GM23338 (cell line): ENCODE data around the gene ZFHX3.

Source experiments
- CREB1 ChIP-seq: fragments of 250-450 bp; sonication (Bioruptor Pico); IDR thresholded peaks from 2 replicates; pipeline ENCODE4 v1.5.0; 2020; ENCODE audit warnings: low read depth, mild to moderate bottlenecking, moderate library complexity
- EZH2 ChIP-seq: fragments of 200-600 bp; sonication (generic); IDR thresholded peaks from one replicate; pipeline ENCODE4 v1.8.0; 2017; ENCODE audit warnings: antibody characterized with exemption, mild to moderate bottlenecking, low read depth; ENCODE audit not compliant: unreplicated experiment
- EZH2phosphoT487 ChIP-seq: fragments of 200-600 bp; sonication (generic); IDR thresholded peaks from one replicate; pipeline ENCODE4 v1.8.1; 2018; ENCODE audit warnings: antibody characterized with exemption; ENCODE audit not compliant: unreplicated experiment
- JUNB ChIP-seq: IDR thresholded peaks from one replicate; pipeline ENCODE4 v1.6.1; 2016; ENCODE audit warnings: antibody characterized with exemption; ENCODE audit not compliant: unreplicated experiment
- NANOG ChIP-seq: IDR thresholded peaks from 2 replicates; pipeline ENCODE4 v1.6.1; 2016; ENCODE audit warnings: antibody characterized with exemption, borderline replicate concordance
- POLR2AphosphoS5 ChIP-seq: IDR thresholded peaks from 2 replicates; pipeline ENCODE4 v1.6.1; 2016; ENCODE audit warnings: antibody characterized with exemption, low read depth
- ZNF114 ChIP-seq: fragments of 250-450 bp; sonication (Bioruptor Pico); IDR thresholded peaks from 2 replicates; pipeline ENCODE4 v1.5.0; 2020; ENCODE audit warnings: mild to moderate bottlenecking, moderate library complexity
- TF ChIP-seq, protein P1 (sequence below), 2 experiments: fragments of 200-600 bp in 1 of 2; sonication (generic) in 1 of 2; conservative IDR thresholded peaks; 2 replicates each; pipeline versions ENCODE4 v1.5.1 to v1.6.1; 2016 to 2017; ENCODE audit warnings: antibody characterized with exemption in 2 of 2, low read depth in 2 of 2, mild to moderate bottlenecking in 2 of 2, moderate library complexity in 1 of 2
- TF ChIP-seq, protein P2 (sequence below): IDR thresholded peaks from one replicate; pipeline ENCODE4 v1.6.1; 2018; ENCODE audit warnings: antibody characterized with exemption; ENCODE audit not compliant: unreplicated experiment
- TF ChIP-seq, protein P3 (sequence below): IDR thresholded peaks from 2 replicates; pipeline ENCODE4 v1.6.1; 2016; ENCODE audit warnings: antibody characterized with exemption

DNA sequence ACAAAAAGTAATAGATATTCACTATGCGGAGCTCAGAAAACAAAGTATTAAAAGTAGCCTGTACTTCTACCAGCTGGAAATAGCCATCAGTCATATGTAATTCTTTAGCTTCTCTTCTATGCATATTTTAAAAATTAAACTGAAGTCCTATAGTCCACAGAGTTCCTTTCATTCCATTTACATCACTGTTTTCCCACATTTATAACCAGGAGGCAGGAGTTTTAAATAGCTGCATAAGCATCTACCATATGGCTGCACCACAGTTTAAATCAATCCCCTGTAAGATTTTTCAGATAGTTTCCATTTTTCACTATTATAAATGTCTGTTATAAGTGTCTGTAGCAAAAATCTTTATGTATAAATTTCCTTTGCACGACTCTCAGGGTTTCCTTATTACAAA lies 45.1 kb downstream of the ZFHX3 start:
- TF ChIP-seq, protein P1, sequence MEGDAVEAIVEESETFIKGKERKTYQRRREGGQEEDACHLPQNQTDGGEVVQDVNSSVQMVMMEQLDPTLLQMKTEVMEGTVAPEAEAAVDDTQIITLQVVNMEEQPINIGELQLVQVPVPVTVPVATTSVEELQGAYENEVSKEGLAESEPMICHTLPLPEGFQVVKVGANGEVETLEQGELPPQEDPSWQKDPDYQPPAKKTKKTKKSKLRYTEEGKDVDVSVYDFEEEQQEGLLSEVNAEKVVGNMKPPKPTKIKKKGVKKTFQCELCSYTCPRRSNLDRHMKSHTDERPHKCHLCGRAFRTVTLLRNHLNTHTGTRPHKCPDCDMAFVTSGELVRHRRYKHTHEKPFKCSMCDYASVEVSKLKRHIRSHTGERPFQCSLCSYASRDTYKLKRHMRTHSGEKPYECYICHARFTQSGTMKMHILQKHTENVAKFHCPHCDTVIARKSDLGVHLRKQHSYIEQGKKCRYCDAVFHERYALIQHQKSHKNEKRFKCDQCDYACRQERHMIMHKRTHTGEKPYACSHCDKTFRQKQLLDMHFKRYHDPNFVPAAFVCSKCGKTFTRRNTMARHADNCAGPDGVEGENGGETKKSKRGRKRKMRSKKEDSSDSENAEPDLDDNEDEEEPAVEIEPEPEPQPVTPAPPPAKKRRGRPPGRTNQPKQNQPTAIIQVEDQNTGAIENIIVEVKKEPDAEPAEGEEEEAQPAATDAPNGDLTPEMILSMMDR (conservative IDR thresholded peaks at IDR 0.05; ENCODE audit: low read depth in 2 of 2): no peak
- TF ChIP-seq POLR2AphosphoS5 (no peak), EZH2 (no peak), EZH2phosphoT487 (no peak), CREB1 (CRISPR knock-in tag) (no peak), NANOG (no peak), JUNB (no peak), ZNF114 (CRISPR knock-in tag) (no peak)
- TF ChIP-seq, protein P2, sequence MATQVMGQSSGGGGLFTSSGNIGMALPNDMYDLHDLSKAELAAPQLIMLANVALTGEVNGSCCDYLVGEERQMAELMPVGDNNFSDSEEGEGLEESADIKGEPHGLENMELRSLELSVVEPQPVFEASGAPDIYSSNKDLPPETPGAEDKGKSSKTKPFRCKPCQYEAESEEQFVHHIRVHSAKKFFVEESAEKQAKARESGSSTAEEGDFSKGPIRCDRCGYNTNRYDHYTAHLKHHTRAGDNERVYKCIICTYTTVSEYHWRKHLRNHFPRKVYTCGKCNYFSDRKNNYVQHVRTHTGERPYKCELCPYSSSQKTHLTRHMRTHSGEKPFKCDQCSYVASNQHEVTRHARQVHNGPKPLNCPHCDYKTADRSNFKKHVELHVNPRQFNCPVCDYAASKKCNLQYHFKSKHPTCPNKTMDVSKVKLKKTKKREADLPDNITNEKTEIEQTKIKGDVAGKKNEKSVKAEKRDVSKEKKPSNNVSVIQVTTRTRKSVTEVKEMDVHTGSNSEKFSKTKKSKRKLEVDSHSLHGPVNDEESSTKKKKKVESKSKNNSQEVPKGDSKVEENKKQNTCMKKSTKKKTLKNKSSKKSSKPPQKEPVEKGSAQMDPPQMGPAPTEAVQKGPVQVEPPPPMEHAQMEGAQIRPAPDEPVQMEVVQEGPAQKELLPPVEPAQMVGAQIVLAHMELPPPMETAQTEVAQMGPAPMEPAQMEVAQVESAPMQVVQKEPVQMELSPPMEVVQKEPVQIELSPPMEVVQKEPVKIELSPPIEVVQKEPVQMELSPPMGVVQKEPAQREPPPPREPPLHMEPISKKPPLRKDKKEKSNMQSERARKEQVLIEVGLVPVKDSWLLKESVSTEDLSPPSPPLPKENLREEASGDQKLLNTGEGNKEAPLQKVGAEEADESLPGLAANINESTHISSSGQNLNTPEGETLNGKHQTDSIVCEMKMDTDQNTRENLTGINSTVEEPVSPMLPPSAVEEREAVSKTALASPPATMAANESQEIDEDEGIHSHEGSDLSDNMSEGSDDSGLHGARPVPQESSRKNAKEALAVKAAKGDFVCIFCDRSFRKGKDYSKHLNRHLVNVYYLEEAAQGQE: no peak
- TF ChIP-seq, protein P3, sequence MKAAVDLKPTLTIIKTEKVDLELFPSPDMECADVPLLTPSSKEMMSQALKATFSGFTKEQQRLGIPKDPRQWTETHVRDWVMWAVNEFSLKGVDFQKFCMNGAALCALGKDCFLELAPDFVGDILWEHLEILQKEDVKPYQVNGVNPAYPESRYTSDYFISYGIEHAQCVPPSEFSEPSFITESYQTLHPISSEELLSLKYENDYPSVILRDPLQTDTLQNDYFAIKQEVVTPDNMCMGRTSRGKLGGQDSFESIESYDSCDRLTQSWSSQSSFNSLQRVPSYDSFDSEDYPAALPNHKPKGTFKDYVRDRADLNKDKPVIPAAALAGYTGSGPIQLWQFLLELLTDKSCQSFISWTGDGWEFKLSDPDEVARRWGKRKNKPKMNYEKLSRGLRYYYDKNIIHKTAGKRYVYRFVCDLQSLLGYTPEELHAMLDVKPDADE: no peak
